Cerebellar nuclear complex (tissue), 1 donor: ENCODE data around the gene COPB2.

Source experiments
- DNase-seq, 2 experiments: peaks; one replicate each; lab custom pipeline; 2025; lab: John Stamatoyannopoulos, UW

The COPB2 gene

DNA sequence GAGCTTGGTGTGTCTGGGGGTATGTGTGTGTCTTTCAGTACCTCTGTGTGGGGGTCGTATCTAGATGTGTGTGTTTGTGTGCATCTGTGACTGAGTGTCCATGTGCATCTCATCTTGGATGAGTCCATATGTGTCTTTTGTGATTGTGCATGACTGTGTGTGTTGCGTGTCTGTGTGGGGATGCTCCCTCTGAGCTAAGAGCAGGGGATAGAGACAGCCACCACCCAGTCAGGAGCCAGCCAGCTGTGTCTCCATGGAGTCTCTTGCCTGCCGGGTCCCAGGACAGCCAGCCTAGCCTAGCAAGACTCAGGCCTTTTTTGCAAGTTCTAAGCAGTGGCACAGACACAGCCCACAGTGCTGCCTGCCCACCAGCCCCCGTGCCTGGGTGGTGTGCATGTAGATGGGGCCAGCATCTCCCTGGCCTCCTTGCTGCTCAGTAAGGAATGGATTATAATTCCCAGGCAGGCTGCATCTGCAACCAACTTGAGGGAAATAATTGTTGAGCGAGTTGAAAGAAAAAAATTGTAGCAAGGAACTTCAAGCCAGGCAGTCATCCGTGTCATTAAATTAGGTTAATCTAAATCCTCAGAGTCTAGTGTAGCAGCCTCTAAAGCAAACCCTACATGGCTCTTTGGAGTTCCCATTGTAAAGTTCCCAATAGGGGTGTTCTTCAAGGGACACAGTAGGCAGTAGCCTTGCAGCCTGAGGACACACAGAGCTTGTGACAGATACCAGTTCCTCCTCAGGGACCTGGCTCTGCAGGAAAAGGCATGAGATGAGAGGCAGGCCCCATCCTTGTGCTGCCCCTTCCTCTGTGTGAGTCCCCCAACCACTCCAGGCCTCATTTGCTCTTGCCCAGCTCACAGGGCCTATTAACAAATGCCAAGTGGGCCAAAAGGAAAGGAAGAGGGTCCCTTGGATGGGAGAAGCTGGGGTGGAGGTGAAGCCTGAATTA lies 81.6 kb downstream of the COPB2 start:
- DNase-seq: no peak
